DMS114 treated with DMSO at 0.1 percent for 48 hours (cell line): ENCODE measurements around the gene RESP18.
"Not testable (repeated sequence)": the region's sequence is repeated elsewhere in the genome, so short reads cannot be mapped to it uniquely, and the experiment has no call there.

Experiments used
- DNase-seq: peaks from one replicate; lab custom pipeline; 2025; ENCODE audit not compliant: unreplicated experiment; lab: John Stamatoyannopoulos, UW

The RESP18 gene

GRCh38 chr2:219325657-219326315 is 6.8 kb downstream of the RESP18 start:
- DNase-seq, result no peak

- no peak for DNase-seq
Observed at GRCh38 chr2:219325136-219325535, 7.4 kb downstream of the RESP18 start.

GRCh38 chr2:219323434-219323833 is 9.1 kb downstream of the RESP18 start:
- no peak for DNase-seq

- DNase-seq, result no peak
Observed at GRCh38 chr2:219314804-219315468, 17.6 kb downstream of the RESP18 start.

GRCh38 chr2:219312683-219313263 is 19.8 kb downstream of the RESP18 start:
- not testable (repeated sequence) for DNase-seq

GRCh38 chr2:219309278-219309677 is 23.3 kb downstream of the RESP18 start, which contains the start of gene PTPRN:
Gene PTPRN (minus strand): TSS chr2:219309401. CDS start chr2:219309332, 69 bp downstream.
- peak; percentile 37 for DNase-seq

GRCh38 chr2:219308142-219309101 is 24.1 kb downstream of the RESP18 start:
- peak; percentile 12 for DNase-seq

- no peak for DNase-seq
Observed at GRCh38 chr2:219306047-219306446, 26.5 kb downstream of the RESP18 start.

- no peak for DNase-seq
Observed at GRCh38 chr2:219304223-219304622, 28.3 kb downstream of the RESP18 start.

- DNase-seq, result no peak
Observed at GRCh38 chr2:219302412-219302968, 30.1 kb downstream of the RESP18 start.

- no peak for DNase-seq
Observed at GRCh38 chr2:219300022-219300421, 32.5 kb downstream of the RESP18 start.

- no peak for DNase-seq
Observed at GRCh38 chr2:219299372-219299760, 33.2 kb downstream of the RESP18 start.

- DNase-seq, result peak; percentile 42
Observed at GRCh38 chr2:219298759-219299371, 33.7 kb downstream of the RESP18 start.

GRCh38 chr2:219297766-219298456 is 34.6 kb downstream of the RESP18 start:
- DNase-seq, result no peak

- DNase-seq, result no peak
Observed at GRCh38 chr2:219296631-219297391, 35.7 kb downstream of the RESP18 start.

- no peak for DNase-seq
Observed at GRCh38 chr2:219296142-219296541, 36.4 kb downstream of the RESP18 start.

GRCh38 chr2:219294356-219295351 is 37.9 kb downstream of the RESP18 start:
- peak; percentile 60 for DNase-seq

GRCh38 chr2:219293736-219294231 is 38.8 kb downstream of the RESP18 start:
- DNase-seq, result no peak
